Activated CD8-positive, alpha-beta T cell treated with anti-CD3 and anti-CD28 coated beads for 36 hours (primary cell): ENCODE measurements around the gene GRB10. TPM values are rescaled to one million over a fixed set of nuclear protein-coding genes. Genes with fewer than 3 reads are reported as not detected.

Experiments
- ATAC-seq: fragments of 200-7000 bp; cut with Tn5 transposase; one replicate; pipeline ENCODE4 v1.10.0; 2021; ENCODE audit warnings: mild to moderate bottlenecking, moderate library complexity
- CTCF ChIA-PET: fragments of 350-600 bp; sonication (Branson Sonifier 250); formaldehyde crosslinking; loops from one replicate; lab custom pipeline; 2021; ENCODE audit warnings: antibody characterized with exemption; lab: Charles Lee
- POLR2A ChIA-PET: fragments of 350-600 bp; sonication (Branson Sonifier 250); formaldehyde crosslinking; loops from one replicate; lab custom pipeline; 2021; ENCODE audit warnings: antibody characterized with exemption; lab: Charles Lee
- DNase-seq: peaks from one replicate; pipeline ENCODE4 v3.0.0-alpha.2; 2020
- H3K27ac Mint-ChIP-seq: one replicate; pipeline ENCODE4 v1.8.0; 2021; ENCODE audit warnings: mild to moderate bottlenecking, mixed read lengths
- H3K27me3 Mint-ChIP-seq: one replicate; pipeline ENCODE4 v1.8.0; 2021; ENCODE audit warnings: mixed read lengths
- H3K36me3 Mint-ChIP-seq: one replicate; pipeline ENCODE4 v1.8.0; 2021; ENCODE audit warnings: low read depth, mixed read lengths
- H3K4me1 Mint-ChIP-seq: one replicate; pipeline ENCODE4 v1.8.0; 2021; ENCODE audit warnings: low read depth, mixed read lengths
- H3K4me3 Mint-ChIP-seq: one replicate; pipeline ENCODE4 v1.8.0; 2021; ENCODE audit warnings: mild to moderate bottlenecking, moderate library complexity, mixed read lengths
- H3K9me3 Mint-ChIP-seq: one replicate; pipeline ENCODE4 v1.8.0; 2021; ENCODE audit warnings: mixed read lengths
- CTCF ChIP-seq: fragments of 200-600 bp; IDR thresholded peaks from one replicate; pipeline ENCODE4 v1.8.0; 2022; ENCODE audit warnings: antibody characterized with exemption, mild to moderate bottlenecking
- intact Hi-C: fragments of 100-400 bp; cut with micrococcal nuclease; formaldehyde crosslinking; loops from one replicate; pipeline ENCODE4 v1.10.0; 2022
- total RNA-seq, 2 experiments: library from RNA; stranded (reverse); gene quantifications; one replicate each; pipeline ENCODE4 v1.2.3, GENCODE V29; 2021

GRB10 gene
- total RNA-seq, 2 experiments from 2014 or later, result 5.6 to 6.9 TPM

- POLR2A ChIA-PET, result interaction anchor here (1.3 kb wide), 1 partner anchor 183 kb away, joined by 3 read pairs; no protein-coding TSS in a partner anchor
- no peak overlapping the region for H3K27ac Mint-ChIP-seq
Measured at GRCh38 chr7:50632561-50633413, 149.9 kb downstream of the GRB10 start.

GRCh38 chr7:50631639-50632038, 151.1 kb downstream of the GRB10 start:
- Mint-ChIP-seq H3K9me3 (no peaks in the 10 kb centered on the region), H3K36me3 (no peaks in the 10 kb centered on the region), H3K27ac (no peak overlapping the region), H3K4me1 (peaks cover 5% of the 10 kb centered on the region), H3K27me3 (peaks cover 3% of the 10 kb centered on the region), H3K4me3 (no peak overlapping the region)
- TF ChIP-seq CTCF, result no peak
- CTCF ChIA-PET, result interaction anchor here (1.0 to 6.9 kb wide), 9 partner anchors 13 to 529 kb away, joined by 3 to 52 read pairs (median 4); no protein-coding TSS in a partner anchor
- POLR2A ChIA-PET, result no interaction called here
- ATAC-seq (no peak), DNase-seq (no peak)
- intact Hi-C loops, result loop anchor here (5.0 kb wide), 1 partner anchor 164 kb away; no protein-coding TSS in a partner anchor

More at GRCh38 chr7:50632561-50633413, 149.9 kb downstream of the GRB10 start:
- peak; percentile 94 for ATAC-seq
- Mint-ChIP-seq H3K9me3 (no peaks in the 10 kb centered on the region), H3K4me3 (no peak overlapping the region), H3K4me1 (peaks cover 5% of the 10 kb centered on the region), H3K36me3 (no peaks in the 10 kb centered on the region), H3K27me3 (peaks cover 3% of the 10 kb centered on the region)
- intact Hi-C loops, result loop anchor here (5.0 kb wide), 1 partner anchor 165 kb away; no protein-coding TSS in a partner anchor
- CTCF ChIA-PET, result interaction anchor here (0.7 to 6.9 kb wide), 42 partner anchors 10 to 541 kb away, joined by 3 to 52 read pairs (median 4); no protein-coding TSS in a partner anchor
- peak; percentile 70 for DNase-seq
- TF ChIP-seq CTCF, result peak; percentile 91

- no peak for ATAC-seq
- Mint-ChIP-seq H3K27ac (no peak overlapping the region), H3K9me3 (no peaks in the 10 kb centered on the region), H3K36me3 (no peaks in the 10 kb centered on the region), H3K4me1 (peaks cover 5% of the 10 kb centered on the region), H3K27me3 (peaks cover 2% of the 10 kb centered on the region), H3K4me3 (no peak overlapping the region)
- ChIA-PET POLR2A (interaction anchor here (0.9 kb wide), 1 partner anchor 13 kb away, joined by 3 read pairs; no protein-coding TSS in a partner anchor), CTCF (interaction anchor here (1.2 to 6.9 kb wide), 6 partner anchors 13 to 530 kb away, joined by 3 to 52 read pairs (median 14); no protein-coding TSS in a partner anchor)
- DNase-seq, result no peak
- no peak for TF ChIP-seq CTCF
- intact Hi-C loops, result loop anchor here (5.0 kb wide), 1 partner anchor 164 kb away; no protein-coding TSS in a partner anchor
Measured at GRCh38 chr7:50631100-50631499, 151.6 kb downstream of the GRB10 start.

- intact Hi-C loops, result no loop called here
- POLR2A ChIA-PET, result interaction anchor here (1.2 kb wide), 1 partner anchor 18 kb away, joined by 3 read pairs; no protein-coding TSS in a partner anchor
- CTCF ChIA-PET, result interaction anchor here (0.6 to 6.9 kb wide), 4 partner anchors 14 to 465 kb away, joined by 3 to 52 read pairs (median 4); no protein-coding TSS in a partner anchor
- peaks cover 2% of the 10 kb centered on the region for H3K27me3 Mint-ChIP-seq
- no peak overlapping the region for H3K27ac Mint-ChIP-seq
- H3K9me3 Mint-ChIP-seq, result no peaks in the 10 kb centered on the region
- no peak for TF ChIP-seq CTCF
- DNase-seq (no peak), ATAC-seq (no peak)
- H3K4me1 Mint-ChIP-seq, result peaks cover 5% of the 10 kb centered on the region
- H3K4me3 Mint-ChIP-seq, result no peak overlapping the region
- H3K36me3 Mint-ChIP-seq, result no peaks in the 10 kb centered on the region
Measured at GRCh38 chr7:50629238-50629901, 153.3 kb downstream of the GRB10 start.
